GM12865 (cell line): ENCODE data around the gene UVSSA.

ENCODE experiments used
- DNase-seq: peaks from one replicate; pipeline ENCODE4 v3.0.0; 2010; ENCODE audit warnings: low read depth
- H3K4me3 ChIP-seq: 2 replicates; pipeline ENCODE4 v1.5.1; 2011; ENCODE audit warnings: mild to moderate bottlenecking, low read depth, low read length, control low read depth
- CTCF ChIP-seq: IDR thresholded peaks from 2 replicates; pipeline ENCODE4 v1.5.1; 2011; ENCODE audit warnings: low read length, control low read depth, low read depth, inconsistent platforms; ENCODE audit not compliant: insufficient read depth; ENCODE audit errors: missing control alignments

The UVSSA gene

GRCh38 chr4:1346781-1347409 lies at the start of gene UVSSA:
UVSSA (plus strand) TSS chr4:1347208; CDS start chr4:1348092, 884 bp downstream.
- peak within 1 kb of the TSS; percentile 66 for H3K4me3 ChIP-seq
- TF ChIP-seq CTCF, result no peak
- DNase-seq, result peak; percentile 100

DNA sequence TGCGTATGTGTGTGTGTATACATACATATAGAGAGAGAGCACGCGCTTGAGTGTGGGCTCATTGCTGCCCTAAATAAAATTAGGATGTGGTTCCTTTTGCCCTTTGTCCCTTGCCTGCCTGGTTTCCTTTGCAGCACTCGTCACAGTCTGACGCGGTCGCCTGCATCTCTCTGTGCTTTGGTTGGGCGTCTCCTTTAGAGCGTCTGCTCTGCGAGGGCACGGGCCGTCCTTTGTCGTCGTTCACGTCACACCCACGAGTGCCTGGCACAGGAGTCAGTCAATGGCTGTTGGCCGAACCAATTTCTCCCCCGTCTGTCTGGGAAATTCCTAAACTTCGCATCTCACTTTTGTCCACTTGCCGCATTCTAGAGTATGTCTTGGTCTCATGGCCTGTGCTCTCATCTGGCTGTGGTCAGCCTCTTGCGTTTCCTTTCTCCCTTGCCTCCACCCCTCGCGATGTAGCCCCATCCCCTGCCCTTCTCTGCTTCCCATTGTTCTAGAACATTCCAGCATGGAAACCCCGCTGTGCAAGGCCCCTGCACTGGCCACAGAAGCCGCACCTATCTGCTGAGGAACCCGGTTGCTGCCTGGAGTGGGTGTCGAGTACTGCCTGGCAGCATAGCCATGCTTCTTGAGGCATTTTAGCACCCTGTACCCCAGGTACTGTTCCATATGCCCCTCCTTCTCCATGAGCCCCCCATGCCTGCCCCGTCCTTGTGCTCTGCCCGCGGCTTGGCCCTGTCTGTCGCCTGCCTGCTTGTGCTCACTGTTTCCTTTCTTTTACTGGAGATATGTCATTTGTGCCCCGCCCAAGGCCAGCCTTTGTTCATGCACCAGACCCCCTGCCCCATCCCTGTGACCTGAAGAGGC lies 49.3 kb upstream of the UVSSA start:
- no peak overlapping the region for H3K4me3 ChIP-seq
- DNase-seq, result no peak
- no peak for TF ChIP-seq CTCF

DNA sequence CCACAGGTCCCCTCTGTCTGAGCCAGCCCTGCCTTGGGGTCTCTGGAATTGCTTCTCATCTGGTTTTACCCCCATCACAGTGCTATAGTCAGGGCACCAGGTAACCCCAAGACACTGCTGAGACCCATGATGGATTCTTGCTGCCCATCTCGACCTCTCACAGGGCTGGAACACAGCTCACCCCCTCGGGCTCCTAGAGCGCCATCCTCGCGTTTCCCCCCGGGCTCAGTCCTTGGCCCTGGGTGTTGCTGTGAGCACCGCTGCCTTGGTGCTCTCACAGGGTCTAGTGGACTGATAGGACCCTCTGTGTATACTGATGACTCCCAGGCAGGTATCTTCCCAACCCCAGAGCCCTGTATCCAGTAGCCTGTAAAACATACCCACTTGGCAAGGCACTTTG lies 48.5 kb upstream of the UVSSA start:
- DNase-seq, result no peak
- TF ChIP-seq CTCF, result no peak

GRCh38 chr4:1299301-1299860 lies 47.6 kb upstream of the UVSSA start:
- TF ChIP-seq CTCF, result no peak
- no peak for DNase-seq
- H3K4me3 ChIP-seq, result no peak overlapping the region

More for the DNA sequence above, 48.5 kb upstream of the UVSSA start:
- no peak overlapping the region for H3K4me3 ChIP-seq

DNA sequence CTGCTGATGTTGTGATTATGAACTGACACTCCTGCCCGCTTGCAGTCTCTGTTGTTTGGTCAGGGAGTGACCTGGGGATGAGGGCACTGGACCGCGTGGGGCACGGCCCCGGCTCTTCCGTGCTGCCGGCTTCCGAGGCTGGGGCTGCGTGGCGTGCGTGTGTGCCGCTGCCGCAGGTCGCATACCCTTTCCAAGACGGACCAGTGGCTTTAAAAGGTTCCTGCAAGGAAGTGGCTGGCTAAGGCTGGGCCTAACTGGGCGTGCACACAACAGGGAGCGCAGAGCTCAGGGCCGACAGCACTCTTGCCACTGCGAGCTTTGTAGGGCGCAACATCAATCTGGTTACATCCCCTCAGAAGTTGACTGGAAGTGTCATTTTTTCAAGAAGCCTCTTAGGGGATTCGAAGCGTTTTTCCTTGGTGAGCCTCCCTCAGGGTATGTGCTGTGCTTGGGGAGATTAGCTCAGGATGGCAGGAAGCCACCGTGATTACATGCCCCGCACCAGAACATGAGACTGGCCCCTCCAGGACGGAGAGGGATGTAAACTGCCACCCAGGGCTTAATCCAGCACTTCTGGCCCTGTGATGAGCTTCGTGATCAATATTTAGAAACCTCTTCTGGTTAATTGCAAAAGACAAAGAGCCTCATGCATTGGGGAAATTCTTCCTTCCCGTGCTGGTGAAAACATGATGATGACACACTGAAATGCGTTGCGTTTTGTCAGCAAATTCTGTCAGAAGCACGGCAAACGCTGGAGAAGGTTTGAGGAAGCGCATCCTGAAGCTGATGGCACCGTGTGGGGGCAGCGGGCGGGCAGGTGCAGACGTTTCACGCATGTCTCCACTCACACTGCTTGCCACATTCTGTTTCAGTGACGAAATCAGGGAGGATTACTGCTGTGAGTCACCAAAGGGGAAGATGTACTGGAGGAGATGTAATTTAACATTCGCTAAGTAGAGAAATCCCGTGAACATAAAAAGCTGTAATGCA lies 46.2 kb upstream of the UVSSA start:
- no peak overlapping the region for H3K4me3 ChIP-seq
- DNase-seq, result no peak
- no peak for TF ChIP-seq CTCF

- no peak for TF ChIP-seq CTCF
- H3K4me3 ChIP-seq, result no peak overlapping the region
- DNase-seq, result no peak
Observed at GRCh38 chr4:1302159-1302558, 44.8 kb upstream of the UVSSA start.
